Left ventricle myocardium inferior (tissue), 1 donor: ENCODE measurements around the gene DGLUCY. TPM values are rescaled to one million over a fixed set of nuclear protein-coding genes. Genes with fewer than 3 reads are reported as not detected.
"Not testable (repeated sequence)": the region's sequence is repeated elsewhere in the genome, so short reads cannot be mapped to it uniquely, and the experiment has no call there.

Experiments used
- DNase-seq: peaks from one replicate; pipeline ENCODE4 v3.0.0-alpha.2; 2020
- H3K27ac ChIP-seq: fragments of 200-600 bp; replicated peaks from 2 replicates; pipeline ENCODE4 v1.8.0; 2021
- H3K27me3 ChIP-seq: fragments of 200-600 bp; 2 replicates; pipeline ENCODE4 v1.8.0; 2021; ENCODE audit warnings: low read depth
- H3K36me3 ChIP-seq: fragments of 200-600 bp; 2 replicates; pipeline ENCODE4 v1.8.0; 2021
- H3K4me1 ChIP-seq: fragments of 200-600 bp; 2 replicates; pipeline ENCODE4 v1.8.0; 2021
- H3K4me3 ChIP-seq: fragments of 200-600 bp; 2 replicates; pipeline ENCODE4 v1.8.0; 2021; ENCODE audit warnings: mild to moderate bottlenecking, moderate library complexity
- H3K9me3 ChIP-seq: fragments of 200-600 bp; replicated peaks from 2 replicates; pipeline ENCODE4 v1.8.0; 2021
- intact Hi-C: fragments of 100-400 bp; cut with micrococcal nuclease; formaldehyde crosslinking; loops from one replicate; pipeline ENCODE4 v1.11.0; 2022
- total RNA-seq: library from RNA; stranded (reverse); fragmentation: NEBNext Ultra II Directional; extraction: Animal tissue kit (Norgen Biotek cat#: 25700); gene quantifications from one replicate; pipeline ENCODE4 v1.2.1, GENCODE V29; 2021
- TF ChIP-seq, protein P1 (sequence below): fragments of 200-600 bp; IDR thresholded peaks from 2 replicates; pipeline ENCODE4 v1.8.0; 2021; ENCODE audit warnings: antibody characterized with exemption, mild to moderate bottlenecking, borderline replicate concordance
- donor health status: DM: no; HTN: yes; CAD: no; lungs with severe emphysema.

DGLUCY gene
- total RNA-seq, 1 donor from 2014 or later: 220 TPM

DNA sequence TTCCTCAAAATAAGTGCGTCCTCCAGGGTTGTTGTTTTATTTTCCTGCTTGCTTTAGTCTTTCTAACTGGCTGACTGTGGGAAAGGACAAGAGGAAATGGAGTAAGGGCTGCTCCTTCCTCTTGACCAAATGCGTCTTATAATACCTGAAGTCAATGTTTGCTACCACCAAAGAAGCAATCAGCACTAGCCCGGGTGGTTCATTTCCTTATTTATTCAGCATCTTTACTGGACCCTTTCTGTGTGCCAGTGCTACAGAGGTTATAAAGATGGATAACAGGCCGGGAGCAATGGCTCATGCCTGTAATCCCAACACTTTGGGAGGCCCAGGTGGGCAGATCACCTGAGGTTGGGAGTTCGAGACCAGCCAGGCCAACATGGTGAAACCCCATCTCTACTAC lies 38.3 kb upstream of the DGLUCY start:
- H3K36me3 ChIP-seq: no peaks in the 10 kb centered on the region
- no peaks in the 10 kb centered on the region for H3K4me1 ChIP-seq
- TF ChIP-seq, protein P1, sequence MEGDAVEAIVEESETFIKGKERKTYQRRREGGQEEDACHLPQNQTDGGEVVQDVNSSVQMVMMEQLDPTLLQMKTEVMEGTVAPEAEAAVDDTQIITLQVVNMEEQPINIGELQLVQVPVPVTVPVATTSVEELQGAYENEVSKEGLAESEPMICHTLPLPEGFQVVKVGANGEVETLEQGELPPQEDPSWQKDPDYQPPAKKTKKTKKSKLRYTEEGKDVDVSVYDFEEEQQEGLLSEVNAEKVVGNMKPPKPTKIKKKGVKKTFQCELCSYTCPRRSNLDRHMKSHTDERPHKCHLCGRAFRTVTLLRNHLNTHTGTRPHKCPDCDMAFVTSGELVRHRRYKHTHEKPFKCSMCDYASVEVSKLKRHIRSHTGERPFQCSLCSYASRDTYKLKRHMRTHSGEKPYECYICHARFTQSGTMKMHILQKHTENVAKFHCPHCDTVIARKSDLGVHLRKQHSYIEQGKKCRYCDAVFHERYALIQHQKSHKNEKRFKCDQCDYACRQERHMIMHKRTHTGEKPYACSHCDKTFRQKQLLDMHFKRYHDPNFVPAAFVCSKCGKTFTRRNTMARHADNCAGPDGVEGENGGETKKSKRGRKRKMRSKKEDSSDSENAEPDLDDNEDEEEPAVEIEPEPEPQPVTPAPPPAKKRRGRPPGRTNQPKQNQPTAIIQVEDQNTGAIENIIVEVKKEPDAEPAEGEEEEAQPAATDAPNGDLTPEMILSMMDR: no peak
- H3K27me3 ChIP-seq: no peaks in the 10 kb centered on the region
- H3K27ac ChIP-seq: no peak overlapping the region
- no peak for DNase-seq
- H3K9me3 ChIP-seq: no peaks in the 10 kb centered on the region
- intact Hi-C loops: no loop called here
- H3K4me3 ChIP-seq: no peak overlapping the region

DNA sequence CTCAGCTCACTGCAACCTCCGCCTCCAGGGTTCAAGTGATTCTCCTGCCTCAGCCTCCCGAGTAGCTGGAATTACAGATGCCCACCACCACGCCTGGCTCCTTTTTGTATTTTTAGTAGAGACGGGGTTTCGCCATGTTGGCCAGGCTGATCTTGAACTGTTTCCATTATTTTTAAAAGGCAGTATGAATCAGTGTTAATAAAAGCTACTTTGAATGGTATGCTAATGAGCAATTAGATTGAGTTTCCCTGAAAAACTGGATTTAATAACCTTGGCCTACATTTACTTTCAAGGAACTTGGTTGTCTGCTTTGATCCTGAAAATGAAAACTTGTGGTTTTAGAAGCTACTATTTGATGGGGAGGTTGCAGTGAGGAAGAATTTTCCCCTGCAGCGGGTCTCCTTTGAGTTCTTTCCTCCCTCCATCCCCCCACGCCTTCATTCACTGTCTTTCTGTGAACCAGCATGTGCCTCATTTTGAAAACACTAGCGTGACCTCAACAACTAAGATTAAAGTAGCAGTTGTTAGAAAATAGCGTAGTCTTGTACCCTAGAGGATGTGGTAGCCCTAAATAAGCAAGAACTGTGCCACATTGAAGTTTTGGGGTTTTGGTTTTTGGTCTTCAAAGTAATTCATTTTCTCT lies 35.7 kb upstream of the DGLUCY start:
- TF ChIP-seq, protein P1: no peak
- no peak overlapping the region for H3K4me3 ChIP-seq
- H3K27ac ChIP-seq: no peak overlapping the region
- no peak for DNase-seq
- no peaks in the 10 kb centered on the region for H3K27me3 ChIP-seq
- intact Hi-C loops: no loop called here
- H3K4me1 ChIP-seq: no peaks in the 10 kb centered on the region
- H3K9me3 ChIP-seq: no peaks in the 10 kb centered on the region
- no peaks in the 10 kb centered on the region for H3K36me3 ChIP-seq

DNA sequence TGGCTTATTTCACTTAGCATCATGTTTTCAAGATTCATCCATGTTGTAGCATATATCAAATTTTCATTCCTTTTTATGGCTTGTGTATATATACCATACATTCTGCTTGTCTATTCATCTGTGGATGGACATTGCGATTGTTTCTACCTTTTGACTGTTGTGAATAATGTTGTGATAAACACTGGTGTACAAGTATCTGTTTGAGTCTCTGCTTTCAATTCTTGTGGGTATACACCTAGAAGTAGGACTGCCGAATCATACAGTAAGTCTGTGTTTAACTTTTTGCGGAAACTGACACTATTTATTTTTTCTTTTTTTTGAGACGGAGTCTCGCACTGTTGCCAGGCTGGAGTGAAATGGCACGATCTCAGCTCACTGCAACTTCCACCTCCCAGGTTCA lies 33.8 kb upstream of the DGLUCY start:
- Histone ChIP-seq H3K36me3 (no peaks in the 10 kb centered on the region), H3K9me3 (no peaks in the 10 kb centered on the region), H3K27ac (no peak overlapping the region), H3K4me1 (no peaks in the 10 kb centered on the region), H3K4me3 (no peak overlapping the region), H3K27me3 (no peaks in the 10 kb centered on the region)
- TF ChIP-seq, protein P1: no peak
- intact Hi-C loops: no loop called here
- no peak for DNase-seq

DNA sequence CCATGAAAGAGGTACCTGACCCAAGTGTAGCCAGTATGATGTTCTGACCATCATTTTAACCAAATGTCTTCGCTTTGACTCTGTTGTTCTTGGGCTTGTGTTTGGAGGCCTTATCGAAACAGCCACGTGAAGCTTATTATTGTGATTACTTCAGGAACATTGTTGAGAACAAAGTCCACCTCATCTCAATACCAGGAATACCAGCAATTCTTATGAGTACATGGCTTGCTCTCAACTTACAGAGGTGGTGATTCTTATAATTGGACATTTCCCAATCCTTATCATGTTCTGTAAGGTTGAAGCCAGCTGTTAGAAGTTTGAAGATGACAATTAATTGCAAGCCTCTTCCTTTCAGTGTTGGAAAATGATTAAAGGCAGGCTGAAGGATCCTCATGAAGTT lies 31.6 kb upstream of the DGLUCY start:
- TF ChIP-seq, protein P1: no peak
- DNase-seq: no peak
- no peak overlapping the region for H3K4me3 ChIP-seq
- no peaks in the 10 kb centered on the region for H3K4me1 ChIP-seq
- intact Hi-C loops: no loop called here
- H3K36me3 ChIP-seq: no peaks in the 10 kb centered on the region
- H3K27ac ChIP-seq: no peak overlapping the region
- H3K9me3 ChIP-seq: no peaks in the 10 kb centered on the region
- no peaks in the 10 kb centered on the region for H3K27me3 ChIP-seq

DNA sequence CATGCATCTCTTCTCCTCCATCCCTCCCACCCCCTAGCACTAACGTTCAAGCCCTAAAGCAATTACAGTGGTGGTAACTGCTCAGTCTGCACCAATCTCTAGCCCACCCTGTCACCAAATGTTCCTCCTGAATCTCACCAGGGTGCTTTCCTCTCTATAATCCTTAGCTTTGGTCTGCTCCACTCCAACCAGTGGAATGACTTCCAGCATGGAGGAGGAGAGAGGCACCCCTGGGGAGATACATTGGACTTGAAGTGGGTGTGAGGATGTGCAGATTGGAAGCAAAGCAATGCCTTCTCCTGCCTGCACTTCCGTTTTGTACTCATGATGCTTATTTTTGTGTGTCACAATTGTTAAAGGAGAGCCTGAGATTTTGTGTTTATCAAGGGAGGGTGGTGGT lies 29.4 kb upstream of the DGLUCY start:
- no peaks in the 10 kb centered on the region for H3K9me3 ChIP-seq
- no peak overlapping the region for H3K4me3 ChIP-seq
- intact Hi-C loops: no loop called here
- no peak overlapping the region for H3K27ac ChIP-seq
- H3K36me3 ChIP-seq: no peaks in the 10 kb centered on the region
- DNase-seq: no peak
- no peaks in the 10 kb centered on the region for H3K4me1 ChIP-seq
- TF ChIP-seq, protein P1: no peak
- H3K27me3 ChIP-seq: no peaks in the 10 kb centered on the region

DNA sequence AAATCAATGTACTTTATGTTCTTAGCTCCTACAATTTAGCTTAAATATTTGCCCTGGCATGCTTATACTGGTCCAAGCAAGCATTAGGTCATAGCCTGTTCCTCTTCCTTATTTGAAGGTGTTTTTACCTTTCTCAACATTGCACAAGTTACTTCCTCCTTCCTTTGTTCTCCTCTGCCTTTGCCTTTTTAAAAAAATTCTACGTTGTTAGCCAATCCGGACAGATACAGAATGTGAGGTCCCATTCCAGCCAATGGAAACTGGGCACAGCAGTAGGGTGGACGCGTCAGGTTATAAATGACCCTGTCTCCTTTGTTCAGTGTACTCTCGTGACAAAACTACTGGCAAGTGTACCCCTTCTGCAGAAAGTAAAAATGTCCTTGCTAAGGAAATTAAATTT lies 26.4 kb upstream of the DGLUCY start:
- H3K36me3 ChIP-seq, H3K27me3 ChIP-seq, H3K4me1 ChIP-seq, H3K27ac ChIP-seq, H3K9me3 ChIP-seq, H3K4me3 ChIP-seq, DNase-seq, intact Hi-C loops: not testable (repeated sequence)
